HepG2 (cell line): ENCODE results near the gene AP5Z1.

Experiments
- XRCC5 ChIP-seq: fragments of 200-400 bp; formaldehyde crosslinking; optimal IDR thresholded peaks from 2 replicates; pipeline ENCODE3; 2017; ENCODE audit warnings: mild to moderate bottlenecking, low read length
- ZNF24 ChIP-seq: fragments of 450-650 bp; IDR thresholded peaks from 2 replicates; pipeline ENCODE4 v1.6.1; 2017; ENCODE audit warnings: antibody characterized with exemption, mild to moderate bottlenecking
- TF ChIP-seq, protein P1 (sequence below): sonication (generic); formaldehyde crosslinking; conservative IDR thresholded peaks from 2 replicates; pipeline ENCODE4 v1.8.1; 2023; ENCODE audit warnings: missing genetic modification reagents

DNA sequence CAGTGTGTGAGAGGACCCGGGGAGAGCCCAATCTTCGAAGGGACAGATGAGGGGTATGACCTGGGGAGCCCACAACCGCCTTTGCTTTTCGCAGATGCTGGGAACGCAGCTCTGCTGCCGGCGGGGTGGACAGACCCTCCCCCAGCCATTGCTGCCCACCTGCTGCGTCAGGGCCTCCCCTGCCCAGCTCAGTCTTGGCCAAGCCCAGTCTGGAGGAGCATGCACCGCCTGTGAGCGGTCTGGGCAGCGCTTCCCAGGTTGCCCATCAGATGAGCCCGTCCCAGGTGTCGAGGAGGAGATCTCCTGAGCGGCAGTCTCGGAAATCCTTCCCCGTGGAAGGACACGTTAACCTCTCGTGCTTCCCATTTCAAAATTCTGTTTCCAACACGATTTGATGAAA is 17.3 kb upstream of the AP5Z1 start:
- no peak for TF ChIP-seq ZNF24
- TF ChIP-seq, protein P1, sequence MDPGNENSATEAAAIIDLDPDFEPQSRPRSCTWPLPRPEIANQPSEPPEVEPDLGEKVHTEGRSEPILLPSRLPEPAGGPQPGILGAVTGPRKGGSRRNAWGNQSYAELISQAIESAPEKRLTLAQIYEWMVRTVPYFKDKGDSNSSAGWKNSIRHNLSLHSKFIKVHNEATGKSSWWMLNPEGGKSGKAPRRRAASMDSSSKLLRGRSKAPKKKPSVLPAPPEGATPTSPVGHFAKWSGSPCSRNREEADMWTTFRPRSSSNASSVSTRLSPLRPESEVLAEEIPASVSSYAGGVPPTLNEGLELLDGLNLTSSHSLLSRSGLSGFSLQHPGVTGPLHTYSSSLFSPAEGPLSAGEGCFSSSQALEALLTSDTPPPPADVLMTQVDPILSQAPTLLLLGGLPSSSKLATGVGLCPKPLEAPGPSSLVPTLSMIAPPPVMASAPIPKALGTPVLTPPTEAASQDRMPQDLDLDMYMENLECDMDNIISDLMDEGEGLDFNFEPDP (CRISPR knock-in tag), result no peak
- TF ChIP-seq XRCC5, result no peak
